SIG-M5 treated with dmso at 0.1 percent for 504 hours (cell line): ENCODE measurements around the gene INO80D.
"Not testable (repeated sequence)": the region's sequence is repeated elsewhere in the genome, so short reads cannot be mapped to it uniquely, and the experiment has no call there.

Experiments used
- DNase-seq: peaks from one replicate; lab custom pipeline; 2025; ENCODE audit not compliant: unreplicated experiment; lab: John Stamatoyannopoulos, UW

INO80D gene

DNA sequence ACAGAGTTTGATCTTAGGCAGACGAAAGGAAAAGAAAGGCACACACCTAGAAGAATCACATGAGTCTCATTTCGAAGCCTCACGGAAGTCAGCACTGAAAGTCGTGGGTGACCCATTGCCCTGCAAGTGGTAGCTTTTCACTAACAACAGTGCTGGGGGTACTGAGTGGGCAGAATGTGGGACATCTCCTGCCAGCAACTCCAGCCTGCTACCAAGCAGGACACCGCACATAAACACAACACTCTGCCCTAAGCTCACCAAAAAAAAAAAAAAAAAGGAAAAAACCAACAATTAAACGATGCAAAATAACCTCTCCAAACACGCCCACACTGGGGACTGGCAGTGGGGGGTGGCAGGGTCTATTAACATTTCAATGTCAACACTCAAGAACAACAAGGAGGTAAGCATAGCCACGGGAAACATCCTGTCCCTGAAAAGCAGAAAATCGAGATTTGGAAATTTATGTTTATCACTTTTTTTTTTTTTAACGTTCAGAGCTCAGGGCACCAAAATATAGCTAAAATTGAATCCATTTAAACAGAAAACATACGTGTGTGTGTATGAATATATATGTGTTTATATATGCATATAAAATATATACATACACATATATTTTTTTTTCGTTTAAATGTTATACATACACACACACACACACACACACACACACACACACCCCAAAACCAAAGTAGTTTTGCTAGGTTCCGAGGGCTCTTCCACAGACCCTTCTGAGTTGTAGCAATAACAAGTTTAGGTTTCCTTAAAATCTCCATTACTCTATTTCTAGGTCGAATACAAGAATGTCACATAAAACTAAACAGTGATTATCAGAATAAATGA, 2.2 kb downstream of the INO80D start:
- DNase-seq: no peak

- no peak for DNase-seq
These were observed 3.6 kb downstream of the INO80D start for GRCh38 chr2:206082298-206082843.

- DNase-seq: no peak
These were observed 5.0 kb downstream of the INO80D start for GRCh38 chr2:206080927-206081326.

- no peak for DNase-seq
These were observed 6.1 kb downstream of the INO80D start for GRCh38 chr2:206079699-206080465.

- not testable (repeated sequence) for DNase-seq
These were observed 8.1 kb downstream of the INO80D start for GRCh38 chr2:206077879-206078278.

GRCh38 chr2:206075113-206075512, 10.9 kb downstream of the INO80D start:
- no peak for DNase-seq

GRCh38 chr2:206071807-206072206, 14.2 kb downstream of the INO80D start:
- DNase-seq: no peak

GRCh38 chr2:206069417-206069816, 16.6 kb downstream of the INO80D start:
- no peak for DNase-seq

GRCh38 chr2:206068207-206068606, 17.8 kb downstream of the INO80D start:
- DNase-seq: no peak

GRCh38 chr2:206064077-206064476, 21.9 kb downstream of the INO80D start:
- DNase-seq: peak; percentile 76

- DNase-seq: no peak
These were observed 22.3 kb downstream of the INO80D start for GRCh38 chr2:206063635-206064034.

GRCh38 chr2:206062724-206063123, 23.2 kb downstream of the INO80D start:
- no peak for DNase-seq

- no peak for DNase-seq
These were observed 29.7 kb downstream of the INO80D start for GRCh38 chr2:206056286-206056685.

GRCh38 chr2:206054952-206055351, 31.0 kb downstream of the INO80D start:
- DNase-seq: no peak

DNA sequence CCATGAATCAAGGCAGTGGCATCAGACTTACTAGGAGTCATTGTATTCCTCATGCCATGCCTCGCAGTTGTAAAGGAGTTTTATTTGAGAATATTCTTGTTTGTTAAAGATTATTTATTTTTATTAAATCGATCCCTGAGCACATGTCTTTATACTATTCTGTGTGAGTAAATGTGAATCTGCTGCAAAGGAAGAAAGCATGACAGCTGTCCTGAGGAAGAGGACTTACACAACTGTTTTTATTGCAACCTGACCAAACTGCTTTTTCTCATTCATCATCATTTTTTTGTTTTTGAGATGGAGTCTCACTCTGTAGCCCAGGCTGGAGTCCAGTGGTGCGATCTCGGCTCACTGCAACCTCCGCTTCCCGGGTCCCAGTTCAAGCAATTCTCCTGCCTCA, 34.1 kb downstream of the INO80D start:
- no peak for DNase-seq

DNA sequence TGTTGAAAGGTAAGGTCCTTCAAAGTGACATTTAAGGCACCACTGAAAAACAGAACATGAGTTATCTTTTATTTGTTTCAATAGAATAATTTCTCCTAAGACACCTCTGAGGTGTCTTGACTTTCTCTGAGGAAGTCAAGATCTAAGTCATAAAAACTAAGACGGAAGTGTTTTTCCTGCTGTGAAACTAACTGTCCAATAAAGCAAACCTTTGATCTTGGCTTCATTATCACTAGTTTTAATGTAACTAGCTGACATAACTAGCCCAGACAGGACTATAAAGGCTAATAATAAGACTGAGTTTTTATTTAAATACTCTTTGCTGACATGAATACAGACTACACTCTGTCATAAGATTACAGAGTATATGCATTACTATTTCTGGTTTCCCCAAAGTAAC, 36.6 kb downstream of the INO80D start:
- DNase-seq: no peak

- DNase-seq: no peak
These were observed 40.7 kb downstream of the INO80D start for GRCh38 chr2:206045251-206045650.

DNA sequence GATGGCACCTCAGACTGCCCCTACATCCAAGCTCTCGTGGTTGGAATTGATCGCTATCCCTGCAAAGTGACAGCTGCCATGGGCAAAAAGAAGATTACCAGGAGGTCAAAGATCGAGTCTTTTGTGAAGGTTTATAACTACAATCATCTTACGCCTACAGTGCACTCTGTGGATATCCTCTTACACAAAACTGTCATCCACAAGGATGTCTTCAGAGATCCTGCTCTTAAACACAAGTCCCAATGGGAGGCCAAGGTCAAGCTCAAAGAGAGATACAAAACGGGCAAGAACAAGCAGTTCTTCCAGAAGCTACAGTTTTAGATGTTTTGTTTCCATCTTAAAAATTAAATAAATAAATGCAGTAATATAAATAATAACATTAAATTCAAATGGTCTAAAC, 45.4 kb downstream of the INO80D start:
- no peak for DNase-seq

GRCh38 chr2:206035393-206035792, 50.6 kb downstream of the INO80D start:
- not testable (repeated sequence) for DNase-seq

DNA sequence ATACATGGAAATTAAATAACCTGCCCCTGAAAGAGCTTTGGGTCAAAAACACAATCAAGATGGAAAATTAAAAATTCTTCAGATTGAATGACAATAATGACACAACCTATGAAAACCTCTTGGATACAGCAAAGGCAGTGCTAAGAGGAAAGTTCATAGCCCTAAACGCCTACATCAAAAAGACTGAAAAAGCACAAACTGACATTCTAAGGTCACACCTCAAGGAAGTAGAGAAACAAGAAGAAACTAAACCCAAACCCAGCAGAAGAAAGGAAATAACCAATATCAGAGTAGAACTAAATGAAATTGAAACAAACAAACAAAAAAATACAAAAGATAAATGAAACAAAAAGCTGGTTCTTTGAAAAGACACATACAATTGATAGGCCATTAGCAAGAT, 52.5 kb downstream of the INO80D start:
- not testable (repeated sequence) for DNase-seq

GRCh38 chr2:206031950-206032567, 53.9 kb downstream of the INO80D start:
- no peak for DNase-seq
